PFSK-1 (cell line): Measurements from ENCODE around the gene NOX3.

ENCODE experiments used
- FOXP2 ChIP-seq: optimal IDR thresholded peaks from 2 replicates; pipeline ENCODE3; 2011; ENCODE audit warnings: borderline replicate concordance, control low read depth, inconsistent platforms; ENCODE audit not compliant: insufficient read depth; ENCODE audit errors: extremely low read length, extremely low read depth
- POLR2AphosphoS5 ChIP-seq: IDR thresholded peaks from 2 replicates; pipeline ENCODE4 v1.6.1; 2012; ENCODE audit warnings: low read depth, mild to moderate bottlenecking, control low read depth, low read length, moderate library complexity
- SIN3A ChIP-seq: IDR thresholded peaks from 2 replicates; pipeline ENCODE4 v1.6.1; 2012; ENCODE audit warnings: mild to moderate bottlenecking, low read length, moderate library complexity, borderline replicate concordance; ENCODE audit not compliant: insufficient read depth
- TAF1 ChIP-seq: IDR thresholded peaks from 2 replicates; pipeline ENCODE4 v1.6.1; 2012; ENCODE audit warnings: low read length, control low read depth, borderline replicate concordance; ENCODE audit not compliant: insufficient read depth
- TF ChIP-seq, protein P1 (sequence below), 2 experiments: IDR thresholded peaks; 2 replicates each; pipeline versions ENCODE4 v1.6.1 to v1.8.0; 2011 to 2012; ENCODE audit warnings: low read depth in 2 of 2, low read length in 2 of 2, control low read depth in 1 of 2, inconsistent platforms in 1 of 2, mild to moderate bottlenecking in 1 of 2, moderate library complexity in 1 of 2; ENCODE audit not compliant: insufficient read depth in 1 of 2

Gene NOX3

DNA sequence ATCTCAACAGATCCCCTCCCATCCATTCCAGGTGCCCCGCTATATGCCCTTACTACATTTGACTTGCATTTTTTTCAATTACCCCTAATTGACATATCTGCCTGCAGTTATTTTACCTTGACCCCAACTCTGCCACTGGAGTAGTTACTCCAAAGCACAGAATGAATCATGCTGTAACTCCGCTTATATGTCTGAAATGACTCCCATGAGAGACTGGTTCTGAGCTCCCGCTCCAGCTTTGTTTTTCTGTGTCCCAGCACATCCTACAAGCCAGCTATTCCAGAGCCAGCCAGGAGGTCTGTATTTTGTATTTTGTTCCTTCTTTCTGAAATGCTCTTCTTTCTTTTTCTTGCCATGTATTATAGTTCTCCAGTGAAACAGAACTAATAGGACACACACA, 10.9 kb upstream of the NOX3 start:
- TF ChIP-seq FOXP2 (no peak), POLR2AphosphoS5 (no peak), SIN3A (no peak), TAF1 (no peak)
- TF ChIP-seq, protein P1, sequence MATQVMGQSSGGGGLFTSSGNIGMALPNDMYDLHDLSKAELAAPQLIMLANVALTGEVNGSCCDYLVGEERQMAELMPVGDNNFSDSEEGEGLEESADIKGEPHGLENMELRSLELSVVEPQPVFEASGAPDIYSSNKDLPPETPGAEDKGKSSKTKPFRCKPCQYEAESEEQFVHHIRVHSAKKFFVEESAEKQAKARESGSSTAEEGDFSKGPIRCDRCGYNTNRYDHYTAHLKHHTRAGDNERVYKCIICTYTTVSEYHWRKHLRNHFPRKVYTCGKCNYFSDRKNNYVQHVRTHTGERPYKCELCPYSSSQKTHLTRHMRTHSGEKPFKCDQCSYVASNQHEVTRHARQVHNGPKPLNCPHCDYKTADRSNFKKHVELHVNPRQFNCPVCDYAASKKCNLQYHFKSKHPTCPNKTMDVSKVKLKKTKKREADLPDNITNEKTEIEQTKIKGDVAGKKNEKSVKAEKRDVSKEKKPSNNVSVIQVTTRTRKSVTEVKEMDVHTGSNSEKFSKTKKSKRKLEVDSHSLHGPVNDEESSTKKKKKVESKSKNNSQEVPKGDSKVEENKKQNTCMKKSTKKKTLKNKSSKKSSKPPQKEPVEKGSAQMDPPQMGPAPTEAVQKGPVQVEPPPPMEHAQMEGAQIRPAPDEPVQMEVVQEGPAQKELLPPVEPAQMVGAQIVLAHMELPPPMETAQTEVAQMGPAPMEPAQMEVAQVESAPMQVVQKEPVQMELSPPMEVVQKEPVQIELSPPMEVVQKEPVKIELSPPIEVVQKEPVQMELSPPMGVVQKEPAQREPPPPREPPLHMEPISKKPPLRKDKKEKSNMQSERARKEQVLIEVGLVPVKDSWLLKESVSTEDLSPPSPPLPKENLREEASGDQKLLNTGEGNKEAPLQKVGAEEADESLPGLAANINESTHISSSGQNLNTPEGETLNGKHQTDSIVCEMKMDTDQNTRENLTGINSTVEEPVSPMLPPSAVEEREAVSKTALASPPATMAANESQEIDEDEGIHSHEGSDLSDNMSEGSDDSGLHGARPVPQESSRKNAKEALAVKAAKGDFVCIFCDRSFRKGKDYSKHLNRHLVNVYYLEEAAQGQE (IDR thresholded peaks at IDR 0.05; ENCODE audit: insufficient read depth in 1 of 2, low read depth in 2 of 2, low read length in 2 of 2): no peak

DNA sequence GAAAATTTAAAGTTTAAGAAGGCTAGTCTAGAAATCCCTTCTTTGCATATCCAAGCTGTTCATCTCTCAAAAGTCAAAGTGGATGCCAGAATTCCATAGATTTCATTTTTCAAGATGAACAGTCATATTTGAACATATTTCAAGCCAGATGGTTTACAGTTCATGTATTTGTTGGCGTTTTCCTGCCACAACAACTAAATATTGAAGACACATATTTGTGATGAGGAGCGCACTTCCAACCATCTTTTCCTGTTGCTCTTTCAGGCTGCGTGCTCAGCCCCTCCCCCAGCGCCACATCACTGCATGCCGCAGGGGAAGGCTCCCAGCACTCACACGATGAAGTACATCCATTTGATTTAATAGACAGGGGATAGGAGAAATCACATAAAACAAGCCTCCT, 5.9 kb upstream of the NOX3 start:
- TF ChIP-seq TAF1 (no peak), SIN3A (no peak), FOXP2 (no peak)
- TF ChIP-seq, protein P1 (IDR thresholded peaks at IDR 0.05; ENCODE audit: insufficient read depth in 1 of 2, low read depth in 2 of 2, low read length in 2 of 2): no peak

DNA sequence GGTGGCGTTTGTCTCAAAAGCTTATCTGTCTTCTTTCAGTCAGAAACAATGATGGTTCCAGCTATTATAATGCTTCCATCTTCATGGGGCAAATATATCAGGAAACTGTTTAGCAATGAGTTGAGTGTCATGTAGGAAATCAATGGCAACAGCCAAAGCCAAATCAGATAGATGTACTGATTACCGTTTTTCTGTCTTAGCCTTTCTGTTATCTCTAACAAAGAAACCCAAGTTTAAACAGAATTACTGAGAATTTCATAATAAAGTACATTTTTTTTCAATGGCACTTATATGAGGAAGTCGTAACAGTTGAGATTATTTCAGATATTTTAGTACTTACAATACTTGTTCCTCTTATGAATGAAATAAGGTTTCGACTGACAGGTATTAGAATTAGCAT, 1.2 kb downstream of the NOX3 start:
- TF ChIP-seq TAF1: no peak
- TF ChIP-seq, protein P1 (IDR thresholded peaks at IDR 0.05; ENCODE audit: insufficient read depth in 1 of 2, low read depth in 2 of 2, low read length in 2 of 2): no peak
- no peak for TF ChIP-seq SIN3A
- TF ChIP-seq POLR2AphosphoS5: no peak
- TF ChIP-seq FOXP2: no peak

DNA sequence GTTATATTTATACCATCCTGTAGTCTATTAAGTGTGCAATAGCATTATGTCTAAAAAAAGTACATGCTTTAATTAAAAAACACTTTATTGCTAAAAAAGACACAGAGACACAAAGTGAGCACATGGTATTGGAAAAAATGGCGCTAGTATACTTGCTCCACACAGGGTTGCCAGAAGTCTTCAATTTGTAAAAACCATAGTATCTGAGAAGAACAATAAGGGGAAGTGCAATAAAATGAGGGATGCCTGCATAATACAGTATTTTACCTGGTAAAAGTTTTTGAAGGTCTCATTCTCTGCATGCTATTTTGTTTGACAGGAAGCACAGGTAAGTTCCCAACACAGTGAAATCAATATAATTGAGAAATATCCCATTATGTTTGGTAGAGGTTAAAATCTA, 1.6 kb downstream of the NOX3 start:
- TF ChIP-seq TAF1 (no peak), POLR2AphosphoS5 (no peak), FOXP2 (no peak), SIN3A (no peak)
- TF ChIP-seq, protein P1 (IDR thresholded peaks at IDR 0.05; ENCODE audit: insufficient read depth in 1 of 2, low read depth in 2 of 2, low read length in 2 of 2): no peak

DNA sequence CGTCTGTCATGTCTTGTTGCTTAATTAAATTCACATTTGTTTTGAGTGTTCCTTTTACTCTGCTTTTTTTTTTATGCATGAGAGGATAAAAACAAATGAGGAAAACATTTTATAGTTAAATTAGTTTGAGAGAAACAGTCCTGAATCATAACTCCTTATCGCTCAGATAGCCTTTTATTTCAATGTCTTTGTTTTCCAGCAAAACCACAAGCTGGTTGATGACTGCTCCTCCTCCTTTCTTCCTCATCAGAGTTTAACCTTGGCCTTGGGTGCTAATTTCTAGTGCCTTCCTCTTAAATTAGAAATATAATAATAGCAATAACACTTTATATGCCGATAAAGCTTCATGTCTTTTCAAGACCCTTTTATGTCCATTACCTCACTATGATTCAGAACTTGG, 3.1 kb downstream of the NOX3 start:
- TF ChIP-seq, protein P1 (IDR thresholded peaks at IDR 0.05; ENCODE audit: insufficient read depth in 1 of 2, low read depth in 2 of 2, low read length in 2 of 2): no peak
- TF ChIP-seq POLR2AphosphoS5 (no peak), TAF1 (no peak), FOXP2 (no peak), SIN3A (no peak)
